Measurements from ENCODE around the gene LYRM4. TPM values are rescaled to one million over a fixed set of nuclear protein-coding genes. Genes with fewer than 3 reads are reported as not detected.

LYRM4 gene
- total RNA-seq, 1 donor, result 25.5 TPM

DNA sequence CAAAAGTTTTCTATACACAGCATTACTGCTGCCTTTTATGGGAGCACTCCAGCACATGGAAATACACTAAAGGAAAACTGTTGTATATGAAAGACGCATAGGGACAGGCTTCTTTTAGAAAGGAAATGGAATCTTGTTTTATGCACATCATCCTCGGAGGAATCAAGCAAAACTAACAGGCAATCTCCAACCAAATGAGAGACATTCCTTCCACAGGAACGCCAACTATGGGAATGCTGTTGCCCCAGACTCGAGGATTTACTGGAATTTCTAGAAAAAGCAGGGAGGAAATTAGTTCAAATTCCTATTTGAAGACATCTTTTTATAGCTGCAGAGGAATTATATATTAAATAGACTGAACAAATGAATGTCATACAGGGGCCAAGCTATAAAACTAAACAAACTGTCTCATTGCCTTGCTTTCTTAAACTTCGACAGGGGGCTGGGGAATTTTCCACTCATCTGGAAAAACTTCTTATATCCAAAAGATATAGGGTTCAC lies 52.2 kb downstream of the LYRM4 start:
- H3K4me1 ChIP-seq (ENCODE audit: insufficient read depth, low read length), result peaks cover 26% of the 10 kb centered on the region
- no peaks in the 10 kb centered on the region for H3K27me3 ChIP-seq (ENCODE audit: insufficient read depth, low read length)
- no peak overlapping the region for H3K4me3 ChIP-seq (ENCODE audit: low read length)
- H3K9me3 ChIP-seq (ENCODE audit: low read depth, low read length), result no peaks in the 10 kb centered on the region

GRCh38 chr6:5208057-5208456 lies 52.7 kb downstream of the LYRM4 start:
- H3K9me3 ChIP-seq (ENCODE audit: low read depth, low read length), result no peaks in the 10 kb centered on the region
- H3K4me1 ChIP-seq (ENCODE audit: insufficient read depth, low read length), result peaks cover 26% of the 10 kb centered on the region
- no peaks in the 10 kb centered on the region for H3K27me3 ChIP-seq (ENCODE audit: insufficient read depth, low read length)
- no peak overlapping the region for H3K4me3 ChIP-seq (ENCODE audit: low read length)

GRCh38 chr6:5206920-5207561 lies 53.7 kb downstream of the LYRM4 start:
- Histone ChIP-seq H3K27me3 (ENCODE audit: insufficient read depth, low read length) (no peaks in the 10 kb centered on the region), H3K4me3 (ENCODE audit: low read length) (no peak overlapping the region), H3K9me3 (ENCODE audit: low read depth, low read length) (no peaks in the 10 kb centered on the region), H3K4me1 (ENCODE audit: insufficient read depth, low read length) (peaks cover 26% of the 10 kb centered on the region)

DNA sequence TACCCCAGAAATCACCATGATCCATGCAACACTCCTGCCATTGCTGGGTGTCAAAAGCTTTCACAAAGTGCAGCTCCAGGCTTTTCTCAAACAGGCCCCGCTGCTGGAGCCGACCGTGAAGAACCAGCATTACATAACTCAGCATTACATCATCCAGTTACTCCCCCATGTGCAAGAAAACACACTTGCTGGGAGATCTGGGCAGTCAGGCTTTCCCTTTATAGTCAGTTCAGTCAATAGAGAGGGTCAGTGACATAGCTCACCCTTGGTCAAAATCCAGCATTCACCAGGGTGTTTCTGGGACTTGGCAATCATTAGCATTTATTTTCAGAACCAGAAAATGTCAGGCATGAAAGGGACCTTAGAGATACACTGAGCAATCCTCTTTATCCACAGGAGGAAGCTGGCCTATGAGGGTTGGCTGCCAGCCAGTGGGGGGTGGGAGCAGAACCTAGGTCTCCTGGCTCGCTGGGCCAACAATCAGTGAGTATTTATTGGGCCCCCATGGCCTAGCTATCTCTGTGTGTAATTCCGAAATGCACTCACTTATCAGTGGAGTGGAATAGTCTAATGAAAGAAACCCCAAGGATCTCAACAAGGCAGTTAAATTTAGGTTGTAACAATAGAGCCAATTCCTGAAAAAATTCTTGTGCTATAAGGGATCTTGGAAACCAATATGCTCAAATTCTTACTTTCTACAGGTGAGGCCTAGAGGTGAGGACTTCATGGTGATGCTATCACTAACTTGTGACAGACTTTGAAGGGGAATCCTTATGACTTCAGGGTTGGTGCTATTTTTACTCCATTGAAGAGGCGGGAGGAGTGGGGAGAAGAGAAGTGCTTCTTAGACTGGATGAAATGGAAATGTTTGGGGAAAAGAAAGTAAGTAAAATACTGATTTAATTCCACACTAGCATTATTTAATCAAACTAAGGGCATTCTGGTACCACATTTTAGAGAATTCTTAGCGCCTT lies 54.6 kb downstream of the LYRM4 start:
- Histone ChIP-seq H3K9me3 (ENCODE audit: low read depth, low read length) (no peaks in the 10 kb centered on the region), H3K27me3 (ENCODE audit: insufficient read depth, low read length) (no peaks in the 10 kb centered on the region), H3K4me3 (ENCODE audit: low read length) (no peak overlapping the region), H3K4me1 (ENCODE audit: insufficient read depth, low read length) (peaks cover 26% of the 10 kb centered on the region)

- Histone ChIP-seq H3K4me1 (ENCODE audit: insufficient read depth, low read length) (peaks cover 26% of the 10 kb centered on the region), H3K27me3 (ENCODE audit: insufficient read depth, low read length) (no peaks in the 10 kb centered on the region), H3K4me3 (ENCODE audit: low read length) (no peak overlapping the region), H3K9me3 (ENCODE audit: low read depth, low read length) (no peaks in the 10 kb centered on the region)
Observed at GRCh38 chr6:5205035-5205507, 55.7 kb downstream of the LYRM4 start.

GRCh38 chr6:5204376-5204775 lies 56.4 kb downstream of the LYRM4 start:
- no peaks in the 10 kb centered on the region for H3K9me3 ChIP-seq (ENCODE audit: low read depth, low read length)
- H3K27me3 ChIP-seq (ENCODE audit: insufficient read depth, low read length), result no peaks in the 10 kb centered on the region

GRCh38 chr6:5203546-5203945 lies 57.2 kb downstream of the LYRM4 start:
- H3K9me3 ChIP-seq (ENCODE audit: low read depth, low read length), result no peaks in the 10 kb centered on the region
- no peak overlapping the region for H3K4me3 ChIP-seq (ENCODE audit: low read length)
- peaks cover 26% of the 10 kb centered on the region for H3K4me1 ChIP-seq (ENCODE audit: insufficient read depth, low read length)
- H3K27me3 ChIP-seq (ENCODE audit: insufficient read depth, low read length), result no peaks in the 10 kb centered on the region

More at GRCh38 chr6:5204376-5204775, 56.4 kb downstream of the LYRM4 start:
- peaks cover 26% of the 10 kb centered on the region for H3K4me1 ChIP-seq (ENCODE audit: insufficient read depth, low read length)
- no peak overlapping the region for H3K4me3 ChIP-seq (ENCODE audit: low read length)

DNA sequence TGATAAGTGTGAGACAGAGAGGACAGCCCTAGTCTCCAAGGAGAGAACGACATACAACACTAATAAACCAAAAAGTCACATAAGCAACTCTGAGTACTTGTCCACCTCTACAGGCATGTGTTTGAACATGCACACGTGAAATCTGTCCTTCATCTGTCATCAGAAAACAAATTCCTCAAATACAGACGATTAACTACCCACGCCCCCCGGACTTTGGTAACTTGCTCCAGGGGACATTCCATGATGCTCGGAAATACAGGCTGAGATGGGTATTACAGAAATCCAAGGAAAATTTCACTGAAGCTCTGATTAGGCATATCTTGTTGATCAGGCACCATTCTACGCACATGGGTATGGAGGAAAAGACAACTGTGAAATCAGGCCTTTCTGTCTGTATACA lies 57.8 kb downstream of the LYRM4 start:
- H3K9me3 ChIP-seq (ENCODE audit: low read depth, low read length), result no peaks in the 10 kb centered on the region
- peaks cover 26% of the 10 kb centered on the region for H3K4me1 ChIP-seq (ENCODE audit: insufficient read depth, low read length)
- H3K27me3 ChIP-seq (ENCODE audit: insufficient read depth, low read length), result no peaks in the 10 kb centered on the region
- no peak overlapping the region for H3K4me3 ChIP-seq (ENCODE audit: low read length)

- H3K27me3 ChIP-seq (ENCODE audit: insufficient read depth, low read length), result no peaks in the 10 kb centered on the region
- H3K4me1 ChIP-seq (ENCODE audit: insufficient read depth, low read length), result peaks cover 26% of the 10 kb centered on the region
- H3K4me3 ChIP-seq (ENCODE audit: low read length), result no peak overlapping the region
- no peaks in the 10 kb centered on the region for H3K9me3 ChIP-seq (ENCODE audit: low read depth, low read length)
Observed at GRCh38 chr6:5202206-5202605, 58.5 kb downstream of the LYRM4 start.

- no peaks in the 10 kb centered on the region for H3K9me3 ChIP-seq (ENCODE audit: low read depth, low read length)
- no peaks in the 10 kb centered on the region for H3K27me3 ChIP-seq (ENCODE audit: insufficient read depth, low read length)
- H3K4me3 ChIP-seq (ENCODE audit: low read length), result no peak overlapping the region
- H3K4me1 ChIP-seq (ENCODE audit: insufficient read depth, low read length), result peaks cover 25% of the 10 kb centered on the region
Observed at GRCh38 chr6:5201271-5201670, 59.5 kb downstream of the LYRM4 start.

- Histone ChIP-seq H3K4me3 (ENCODE audit: low read length) (no peak overlapping the region), H3K27me3 (ENCODE audit: insufficient read depth, low read length) (no peaks in the 10 kb centered on the region), H3K9me3 (ENCODE audit: low read depth, low read length) (no peaks in the 10 kb centered on the region), H3K4me1 (ENCODE audit: insufficient read depth, low read length) (peaks cover 9% of the 10 kb centered on the region)
Observed at GRCh38 chr6:5199702-5200101, 61.0 kb downstream of the LYRM4 start.

GRCh38 chr6:5199283-5199682 lies 61.5 kb downstream of the LYRM4 start:
- Histone ChIP-seq H3K9me3 (ENCODE audit: low read depth, low read length) (no peaks in the 10 kb centered on the region), H3K27me3 (ENCODE audit: insufficient read depth, low read length) (no peaks in the 10 kb centered on the region), H3K4me1 (ENCODE audit: insufficient read depth, low read length) (peaks cover 5% of the 10 kb centered on the region), H3K4me3 (ENCODE audit: low read length) (no peak overlapping the region)

DNA sequence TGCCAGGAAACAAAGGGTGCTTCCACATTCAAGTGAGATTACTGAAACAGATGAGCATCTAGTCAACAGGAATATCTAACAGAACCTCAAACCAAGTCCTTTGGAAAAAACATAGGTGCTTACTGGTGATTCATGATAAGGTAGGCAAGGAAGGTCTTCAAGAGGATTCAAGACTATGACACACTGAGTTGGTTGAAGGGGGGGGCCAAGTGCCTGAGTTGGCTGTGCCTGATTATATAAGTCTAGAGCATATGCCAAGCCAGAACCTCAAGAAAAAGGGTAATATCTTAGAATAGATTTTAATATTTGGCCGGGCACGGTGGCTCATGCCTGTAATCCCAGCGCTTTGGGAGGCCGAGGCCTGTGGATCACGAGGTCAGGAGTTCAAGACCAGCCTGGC lies 63.7 kb downstream of the LYRM4 start:
- no peaks in the 10 kb centered on the region for H3K27me3 ChIP-seq (ENCODE audit: insufficient read depth, low read length)
- no peak overlapping the region for H3K4me3 ChIP-seq (ENCODE audit: low read length)
- no peaks in the 10 kb centered on the region for H3K4me1 ChIP-seq (ENCODE audit: insufficient read depth, low read length)
- no peaks in the 10 kb centered on the region for H3K9me3 ChIP-seq (ENCODE audit: low read depth, low read length)

GRCh38 chr6:5192135-5192794 lies 68.5 kb downstream of the LYRM4 start:
- Histone ChIP-seq H3K4me1 (ENCODE audit: insufficient read depth, low read length) (no peaks in the 10 kb centered on the region), H3K27me3 (ENCODE audit: insufficient read depth, low read length) (no peaks in the 10 kb centered on the region), H3K9me3 (ENCODE audit: low read depth, low read length) (no peaks in the 10 kb centered on the region), H3K4me3 (ENCODE audit: low read length) (no peak overlapping the region)

GRCh38 chr6:5191722-5192121 lies 69.0 kb downstream of the LYRM4 start:
- no peak overlapping the region for H3K4me3 ChIP-seq (ENCODE audit: low read length)
- no peaks in the 10 kb centered on the region for H3K9me3 ChIP-seq (ENCODE audit: low read depth, low read length)
- no peaks in the 10 kb centered on the region for H3K27me3 ChIP-seq (ENCODE audit: insufficient read depth, low read length)
- no peaks in the 10 kb centered on the region for H3K4me1 ChIP-seq (ENCODE audit: insufficient read depth, low read length)
